Hematopoietic multipotent progenitor cell treated with erythropoietin and hydrocortisone succinate and interleukin-3 and kit ligand, for 15 days (in vitro differentiated cells): ENCODE results near the gene PLEKHM3.
"Not testable (repeated sequence)": the region's sequence is repeated elsewhere in the genome, so short reads cannot be mapped to it uniquely, and the experiment has no call there.

Source experiments
- DNase-seq: peaks from one replicate; pipeline ENCODE4 v3.0.0-alpha.2; 2015; ENCODE audit warnings: low spot score

The PLEKHM3 gene

GRCh38 chr2:208037564-208038487 lies 12.5 kb upstream of the PLEKHM3 start:
- no peak for DNase-seq

DNA sequence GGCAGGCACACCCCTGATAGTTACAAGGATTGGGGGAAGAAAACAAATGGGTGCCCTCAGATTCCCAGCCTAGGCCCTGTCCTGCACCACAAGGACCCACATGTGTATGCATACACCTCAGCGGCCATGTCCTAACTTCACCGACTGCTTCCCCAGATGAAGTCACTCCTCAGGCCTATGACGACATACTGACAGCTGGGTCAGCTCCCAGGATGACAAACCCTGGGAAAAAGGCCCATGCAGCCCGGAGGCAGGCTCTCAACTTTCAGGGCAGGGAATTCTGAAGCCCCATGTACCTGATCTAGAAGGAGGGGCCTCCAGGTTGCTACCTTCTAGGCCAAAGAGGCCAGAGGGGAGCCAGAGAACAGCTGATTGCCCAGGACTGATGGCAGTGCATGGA lies 11.0 kb upstream of the PLEKHM3 start:
- DNase-seq: no peak

DNA sequence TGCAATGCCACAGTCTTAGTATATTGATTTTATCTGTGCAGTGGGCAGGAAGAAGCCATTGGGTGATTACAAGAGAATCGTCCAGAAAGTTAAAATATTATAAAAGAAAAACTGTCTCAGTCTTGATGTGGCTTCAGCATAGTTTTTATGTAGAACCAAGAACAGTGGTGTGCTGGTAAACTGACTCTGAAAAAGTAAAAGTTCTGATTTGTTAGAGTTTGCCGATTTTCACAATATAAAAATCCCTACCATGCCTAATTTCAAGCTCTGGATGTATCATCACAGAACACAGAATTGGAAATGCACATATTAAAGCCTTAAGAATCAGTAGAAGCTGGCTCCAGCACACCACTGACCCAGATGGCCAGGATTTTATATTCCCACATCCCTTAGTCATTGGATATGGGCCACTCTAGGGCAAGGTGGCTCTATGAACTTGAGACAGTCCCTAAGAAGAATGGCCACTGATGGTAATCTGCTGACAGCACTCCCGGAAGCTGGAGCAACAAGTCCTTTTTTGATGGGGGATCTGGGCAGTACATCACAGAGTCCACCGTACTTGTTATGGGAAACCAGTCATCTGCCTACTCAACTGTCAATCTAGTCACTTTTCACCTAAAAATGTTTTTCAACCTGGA lies 9.3 kb upstream of the PLEKHM3 start:
- no peak for DNase-seq

- peak; percentile 41 for DNase-seq
Observed at GRCh38 chr2:208033701-208034502, 8.6 kb upstream of the PLEKHM3 start.

- DNase-seq: no peak
Observed at GRCh38 chr2:208031608-208032019, 6.3 kb upstream of the PLEKHM3 start.

DNA sequence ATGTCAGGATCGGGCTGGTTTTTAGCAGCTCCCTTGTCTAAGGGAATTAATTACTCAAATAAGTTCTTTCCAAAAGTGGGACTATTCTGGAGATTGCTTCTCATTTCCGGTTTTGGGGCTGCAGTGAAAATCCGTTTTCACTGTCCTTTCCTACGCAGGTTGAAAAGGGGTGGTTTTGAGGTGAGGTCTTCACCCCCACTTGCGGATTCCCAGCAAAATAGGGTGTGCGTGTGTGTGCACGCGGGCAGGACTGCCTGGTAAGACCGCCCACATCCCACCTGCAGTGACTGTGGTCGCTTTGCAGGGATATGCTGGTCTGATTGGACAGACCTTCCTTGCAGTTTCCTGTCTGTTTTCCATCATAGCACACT lies 472 bp upstream of the PLEKHM3 start:
- no peak for DNase-seq

- DNase-seq: no peak
Observed at GRCh38 chr2:208024091-208024490, 1.2 kb downstream of the PLEKHM3 start.

- no peak for DNase-seq
Observed at GRCh38 chr2:208020253-208020652, 5.1 kb downstream of the PLEKHM3 start.

GRCh38 chr2:208018124-208018712 lies 7.1 kb downstream of the PLEKHM3 start:
- not testable (repeated sequence) for DNase-seq

GRCh38 chr2:208017721-208018120 lies 7.6 kb downstream of the PLEKHM3 start:
- DNase-seq: no peak

GRCh38 chr2:208015475-208015874 lies 9.9 kb downstream of the PLEKHM3 start:
- DNase-seq: no peak

DNA sequence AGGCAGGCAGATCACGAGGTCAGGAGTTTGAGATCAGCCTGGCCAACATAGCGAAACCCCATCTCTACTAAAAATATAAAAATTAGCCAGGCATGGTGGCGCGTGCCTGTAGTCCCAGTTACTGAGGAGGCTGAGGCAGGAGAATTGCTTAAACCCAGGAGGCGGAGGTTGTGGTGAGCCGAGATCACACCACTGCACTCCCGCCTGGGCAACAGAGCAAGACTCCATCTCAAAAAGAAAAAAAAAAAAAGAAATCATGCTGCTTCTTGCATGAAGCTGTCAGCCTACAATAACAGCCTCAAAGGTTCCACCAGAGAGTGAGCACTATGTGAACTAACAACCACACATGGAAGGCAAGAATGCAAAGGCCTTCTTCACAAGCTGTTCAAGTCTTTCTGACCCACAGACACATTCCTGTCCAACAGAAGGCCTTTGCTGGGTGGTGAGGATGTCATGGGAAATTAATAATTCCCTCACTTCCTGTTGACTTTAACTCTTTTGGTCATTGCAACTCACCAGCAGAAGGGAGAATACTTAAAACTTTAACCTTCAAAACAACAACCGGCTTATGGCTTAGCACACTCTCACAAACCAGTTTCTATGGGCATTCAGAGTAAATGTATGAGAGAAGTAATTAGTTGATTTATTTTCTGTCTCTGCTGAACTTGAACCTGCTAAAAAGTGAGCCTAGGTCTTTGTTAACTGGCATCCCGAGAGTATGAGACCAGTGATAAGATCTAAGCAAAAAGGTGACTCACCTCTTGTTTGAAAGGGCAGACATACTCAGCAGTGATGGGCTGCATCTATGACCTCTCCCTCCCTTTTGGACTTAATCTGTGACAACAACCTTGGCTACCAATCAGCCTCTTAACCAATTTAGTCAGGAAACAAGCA lies 11.8 kb downstream of the PLEKHM3 start:
- DNase-seq: peak; percentile 7

GRCh38 chr2:208012449-208012848 lies 12.9 kb downstream of the PLEKHM3 start:
- DNase-seq: peak; percentile 46

GRCh38 chr2:208010506-208010905 lies 14.8 kb downstream of the PLEKHM3 start:
- DNase-seq: no peak

- no peak for DNase-seq
Observed at GRCh38 chr2:208006833-208007232, 18.5 kb downstream of the PLEKHM3 start.

GRCh38 chr2:208006337-208006736 lies 19.0 kb downstream of the PLEKHM3 start:
- DNase-seq: no peak

GRCh38 chr2:208001924-208002323 lies 23.4 kb downstream of the PLEKHM3 start:
- no peak for DNase-seq

- no peak for DNase-seq
Observed at GRCh38 chr2:208000701-208001395, 24.5 kb downstream of the PLEKHM3 start.

DNA sequence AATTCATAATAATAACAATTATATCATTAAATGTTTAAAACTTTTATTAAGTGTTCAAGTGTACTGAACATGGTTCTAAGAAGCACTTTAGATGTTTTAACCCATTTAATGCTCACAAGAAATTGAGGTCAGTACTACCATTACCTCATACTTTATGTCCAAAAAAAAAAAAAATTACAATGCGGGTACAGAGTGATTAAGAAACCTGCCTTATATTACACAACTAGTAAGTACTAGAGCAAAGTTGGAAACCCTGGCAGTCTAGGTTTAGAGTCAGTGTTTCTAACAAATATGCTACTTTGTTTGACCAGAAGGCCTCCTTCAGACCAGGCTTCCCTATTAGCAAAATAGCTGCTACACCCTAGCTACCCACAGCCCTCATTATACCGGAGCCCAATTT lies 28.5 kb downstream of the PLEKHM3 start:
- no peak for DNase-seq

- DNase-seq: no peak
Observed at GRCh38 chr2:207995887-207996286, 29.4 kb downstream of the PLEKHM3 start.
